PC-9 (cell line): ENCODE results near the gene SFSWAP.

Experiments
- CTCF ChIP-seq: fragments of 200-600 bp; sonication (generic); conservative IDR thresholded peaks from 2 replicates; pipeline ENCODE4 v1.6.1; 2017; ENCODE audit warnings: mixed run types, antibody characterized with exemption, mild to moderate bottlenecking, moderate library complexity
- EZH2 ChIP-seq: fragments of 200-600 bp; sonication (generic); IDR thresholded peaks from 2 replicates; pipeline ENCODE4 v1.8.0; 2017; ENCODE audit warnings: antibody characterized with exemption, low read depth

- TF ChIP-seq CTCF = no peak
- TF ChIP-seq EZH2 = no peak
Observed at GRCh38 chr12:131672941-131673887, 37.7 kb upstream of the SFSWAP start.
